GM03348 (cell line): ENCODE results near the gene NR2F1.
A peak's percentile ranks its signal among the peaks of the same experiment; 100 is the strongest.

Source experiments
- DNase-seq: peaks from one replicate; pipeline ENCODE4 v3.0.0; 2012; ENCODE audit warnings: low spot score

The NR2F1 gene

GRCh38 chr5:93604644-93605515, 21.9 kb downstream of the NR2F1 start:
- DNase-seq = no peak

GRCh38 chr5:93606382-93606752, 23.3 kb downstream of the NR2F1 start:
- no peak for DNase-seq

- peak; percentile 56 for DNase-seq
Observed at GRCh38 chr5:93607367-93608258, 24.6 kb downstream of the NR2F1 start.

GRCh38 chr5:93608855-93609254, 25.8 kb downstream of the NR2F1 start:
- no peak for DNase-seq

- no peak for DNase-seq
Observed at GRCh38 chr5:93609762-93610161, 26.7 kb downstream of the NR2F1 start.

GRCh38 chr5:93610581-93611272, 27.7 kb downstream of the NR2F1 start:
- no peak for DNase-seq

- no peak for DNase-seq
Observed at GRCh38 chr5:93611273-93611975, 28.4 kb downstream of the NR2F1 start.

- DNase-seq = peak; percentile 55
Observed at GRCh38 chr5:93611976-93612854, 29.2 kb downstream of the NR2F1 start.

GRCh38 chr5:93612855-93613243, 29.8 kb downstream of the NR2F1 start:
- DNase-seq = no peak

GRCh38 chr5:93616538-93617174, 33.6 kb downstream of the NR2F1 start:
- DNase-seq = no peak

GRCh38 chr5:93620487-93621326, 37.7 kb downstream of the NR2F1 start:
- peak; percentile 87 for DNase-seq

- DNase-seq = peak; percentile 80
Observed at GRCh38 chr5:93621327-93621798, 38.3 kb downstream of the NR2F1 start.

GRCh38 chr5:93622240-93622885, 39.3 kb downstream of the NR2F1 start:
- no peak for DNase-seq

- no peak for DNase-seq
Observed at GRCh38 chr5:93623153-93623552, 40.1 kb downstream of the NR2F1 start.

- DNase-seq = no peak
Observed at GRCh38 chr5:93626801-93627200, 43.8 kb downstream of the NR2F1 start.

GRCh38 chr5:93632327-93632726, 49.3 kb downstream of the NR2F1 start:
- no peak for DNase-seq

- DNase-seq = no peak
Observed at GRCh38 chr5:93635991-93636390, 53.0 kb downstream of the NR2F1 start.

GRCh38 chr5:93636837-93637236, 53.8 kb downstream of the NR2F1 start:
- no peak for DNase-seq

GRCh38 chr5:93637697-93638096, 54.7 kb downstream of the NR2F1 start:
- DNase-seq = no peak
